ENCODE data around the gene FOXL3.
A peak's percentile ranks its signal among the peaks of the same experiment; 100 is the strongest.
"Not testable (repeated sequence)": the region's sequence is repeated elsewhere in the genome, so short reads cannot be mapped to it uniquely, and the experiment has no call there.

FOXL3 gene

DNA sequence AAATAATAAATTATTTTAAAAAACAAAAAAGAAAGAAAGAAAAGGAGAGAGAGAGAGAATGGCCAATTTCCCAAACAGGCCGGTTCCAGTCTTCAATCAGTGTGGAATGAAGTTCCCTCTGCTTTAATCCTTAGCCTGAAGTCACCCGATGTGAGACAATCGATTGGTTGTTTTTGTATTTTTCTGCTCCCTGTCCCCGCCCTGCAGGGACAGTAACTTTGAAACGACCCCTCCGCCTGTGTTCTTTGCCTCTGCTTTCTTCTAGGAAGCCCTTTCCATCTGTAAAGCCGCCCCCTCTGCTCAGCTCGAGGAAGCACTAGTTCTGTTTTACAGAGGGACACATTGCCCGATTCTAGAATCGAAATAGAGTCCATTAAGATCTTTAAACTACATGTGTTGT, 33.4 kb downstream of the FOXL3 start:
- DNase-seq (ENCODE audit: low read depth) = no peak

DNA sequence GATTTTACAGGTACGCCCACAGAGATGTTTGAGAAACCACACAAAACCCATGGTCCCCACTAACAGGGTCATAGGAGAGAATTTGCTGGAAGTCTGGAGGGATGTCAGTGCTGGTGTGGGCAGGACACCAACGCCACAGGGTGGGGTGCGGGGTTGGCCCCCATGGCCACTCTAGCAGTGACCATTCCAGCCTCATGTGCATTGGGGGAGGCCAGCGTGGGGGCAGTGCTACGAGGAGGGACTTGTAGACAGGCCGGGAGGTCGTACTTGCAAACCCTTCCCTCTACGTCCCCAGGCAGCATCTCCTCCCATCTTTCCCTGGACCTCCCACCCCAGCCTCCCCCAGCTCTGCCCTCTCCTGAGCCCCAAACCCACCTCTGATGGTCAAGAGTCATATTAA, 34.0 kb downstream of the FOXL3 start:
- no peak for DNase-seq (ENCODE audit: low read depth)

- DNase-seq (ENCODE audit: low read depth) = no peak
Observed at GRCh38 chr7:325051-325798, 35.3 kb downstream of the FOXL3 start.

DNA sequence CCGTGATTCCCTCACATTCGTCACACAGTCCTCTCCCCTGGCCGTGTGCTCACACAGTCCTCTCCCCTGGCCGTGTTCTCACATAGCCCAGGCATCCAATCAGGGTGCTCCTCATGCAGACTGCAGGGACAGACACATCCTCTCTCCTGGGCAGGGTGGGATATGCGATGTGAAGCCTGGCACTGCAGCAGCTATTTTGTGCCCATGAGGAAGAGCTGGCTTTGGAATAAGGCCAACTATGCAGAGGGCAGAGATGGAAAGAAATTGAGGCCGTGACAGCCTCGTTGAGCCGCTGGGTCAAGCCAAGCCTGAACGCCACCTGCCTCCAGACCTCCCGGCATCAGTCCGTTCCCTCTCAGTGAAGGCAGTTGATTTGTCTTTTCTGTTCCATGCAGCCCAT, 35.8 kb downstream of the FOXL3 start:
- DNase-seq (ENCODE audit: low read depth) = no peak

- no peak for DNase-seq (ENCODE audit: low read depth)
Observed at GRCh38 chr7:326273-326672, 36.3 kb downstream of the FOXL3 start.

GRCh38 chr7:326809-327232, 36.9 kb downstream of the FOXL3 start:
- no peak for DNase-seq (ENCODE audit: low read depth)

- no peak for DNase-seq (ENCODE audit: low read depth)
Observed at GRCh38 chr7:327233-327931, 37.4 kb downstream of the FOXL3 start.

DNA sequence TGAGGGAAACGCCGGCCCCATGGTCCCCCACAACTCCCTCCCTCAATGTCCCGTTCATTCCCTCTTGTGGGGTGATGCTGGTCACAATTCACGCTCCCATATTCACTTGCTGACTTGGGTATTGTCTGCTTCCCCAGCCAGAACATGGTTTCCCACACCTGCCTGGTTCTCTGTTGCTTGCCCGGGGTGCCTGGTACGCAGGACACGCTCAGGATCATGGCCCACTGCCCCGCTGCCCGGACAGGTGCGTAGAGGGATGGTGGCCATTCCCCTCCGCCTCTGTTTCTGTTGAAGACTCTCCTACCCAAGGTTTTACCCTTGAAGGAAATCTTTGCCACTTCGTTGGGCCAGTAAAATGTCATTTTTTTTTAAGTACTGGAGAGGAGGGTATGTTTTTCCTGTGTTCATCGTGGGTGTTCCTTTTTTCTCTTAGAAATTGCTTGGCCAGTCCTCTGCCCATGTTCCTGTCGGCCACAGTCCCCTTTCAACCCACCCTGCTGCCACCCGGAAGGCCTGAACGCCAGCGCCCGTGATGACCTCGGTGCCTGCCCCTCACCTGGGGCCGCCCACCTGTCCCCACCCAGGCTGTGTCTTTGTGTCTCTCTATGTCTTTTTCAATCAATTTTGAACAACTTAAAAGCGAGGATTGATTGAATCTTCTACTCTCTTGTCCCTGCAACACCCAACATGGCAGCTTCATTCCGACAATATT, 38.2 kb downstream of the FOXL3 start:
- no peak for DNase-seq (ENCODE audit: low read depth)

DNA sequence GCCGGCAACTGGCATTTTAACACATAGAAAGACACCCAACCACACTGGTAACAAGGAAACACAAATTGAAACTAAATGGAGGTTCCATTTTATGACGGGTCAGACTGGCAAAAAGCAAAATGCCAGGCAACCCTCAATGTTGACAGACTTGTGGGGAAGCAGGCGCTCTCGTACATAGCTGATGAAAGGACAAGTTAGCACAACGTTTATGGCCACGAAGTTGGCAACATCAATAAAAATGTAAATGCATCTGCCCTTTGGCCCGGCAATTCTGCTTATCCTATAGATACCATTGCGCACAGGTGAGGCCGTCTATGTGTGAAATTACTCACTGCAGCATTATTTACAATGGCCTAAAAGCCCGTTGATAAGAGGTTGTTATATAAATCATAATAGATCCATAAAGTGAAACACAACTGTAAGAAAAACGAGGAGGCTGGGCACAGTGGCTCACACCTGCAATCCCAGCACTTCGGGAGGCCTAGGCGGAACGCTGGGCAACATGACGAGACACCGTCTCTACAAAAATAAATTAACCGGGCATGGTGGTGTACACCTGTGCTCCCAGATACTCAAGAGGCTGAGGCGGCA, 39.8 kb downstream of the FOXL3 start:
- DNase-seq (ENCODE audit: low read depth) = no peak

GRCh38 chr7:330511-331230, 40.7 kb downstream of the FOXL3 start:
- no peak for DNase-seq (ENCODE audit: low read depth)

DNA sequence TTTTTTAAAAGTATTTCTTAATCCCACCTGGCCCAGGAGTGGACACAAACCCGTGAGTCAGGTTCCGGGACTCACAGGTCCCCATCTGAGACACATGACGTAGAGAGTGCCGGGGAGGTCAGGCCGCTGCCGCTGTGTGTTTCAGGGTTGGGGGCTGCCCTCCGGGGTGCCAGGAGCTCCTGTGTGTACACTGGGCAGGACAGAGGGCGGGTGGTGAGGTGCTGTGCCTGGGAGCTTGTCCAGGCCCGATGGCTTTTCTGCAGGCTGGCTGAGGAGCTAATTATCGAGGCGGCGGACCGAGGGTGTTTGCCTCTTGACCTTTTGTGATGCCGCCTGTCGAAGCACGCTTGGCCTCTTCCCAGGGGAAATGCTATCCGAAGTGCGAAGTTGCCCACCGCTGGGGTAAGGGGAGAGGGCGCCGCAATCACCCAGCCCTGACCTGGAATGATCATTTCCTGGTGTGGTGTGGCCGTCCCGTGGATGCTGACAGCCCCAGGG, 42.1 kb downstream of the FOXL3 start:
- no peak for DNase-seq (ENCODE audit: low read depth)

DNA sequence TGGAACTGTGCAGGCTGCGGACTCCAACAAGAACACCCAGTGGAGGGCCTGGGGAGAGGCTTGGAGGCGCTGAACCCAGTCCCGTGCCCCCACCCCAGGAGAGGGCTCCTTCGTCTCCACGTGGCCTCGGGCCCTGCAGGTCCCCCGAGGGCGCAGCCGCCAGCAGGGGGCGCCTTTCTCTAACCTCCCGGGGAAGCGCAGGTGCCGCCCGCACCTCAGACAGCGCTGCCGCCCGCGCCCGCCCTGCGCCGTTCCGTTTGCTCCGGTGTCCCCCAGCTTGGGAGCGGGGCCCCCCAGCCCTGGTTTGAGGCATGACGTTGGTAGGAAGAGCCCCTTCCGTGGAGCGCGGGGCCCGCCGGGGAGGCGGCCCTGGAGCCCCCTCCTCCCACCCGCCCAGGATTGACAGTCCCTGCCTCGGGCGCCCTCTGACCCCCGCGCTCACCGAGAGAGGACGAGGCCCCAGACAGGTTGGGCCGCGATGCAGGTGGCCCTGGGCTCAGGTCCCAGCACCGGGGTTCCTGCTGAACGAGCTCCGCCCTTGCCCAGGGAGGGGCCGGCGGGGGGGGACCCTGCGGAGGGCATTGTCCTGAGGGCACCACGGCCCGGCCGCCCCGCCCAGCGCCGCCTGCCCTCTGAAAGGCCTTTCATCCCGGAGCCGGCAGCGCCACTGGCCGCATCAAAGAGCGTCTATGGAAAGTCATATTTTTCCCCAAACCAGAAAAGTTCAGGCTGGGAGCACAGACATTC, 42.8 kb downstream of the FOXL3 start:
- peak; percentile 78 for DNase-seq (ENCODE audit: low read depth)

DNA sequence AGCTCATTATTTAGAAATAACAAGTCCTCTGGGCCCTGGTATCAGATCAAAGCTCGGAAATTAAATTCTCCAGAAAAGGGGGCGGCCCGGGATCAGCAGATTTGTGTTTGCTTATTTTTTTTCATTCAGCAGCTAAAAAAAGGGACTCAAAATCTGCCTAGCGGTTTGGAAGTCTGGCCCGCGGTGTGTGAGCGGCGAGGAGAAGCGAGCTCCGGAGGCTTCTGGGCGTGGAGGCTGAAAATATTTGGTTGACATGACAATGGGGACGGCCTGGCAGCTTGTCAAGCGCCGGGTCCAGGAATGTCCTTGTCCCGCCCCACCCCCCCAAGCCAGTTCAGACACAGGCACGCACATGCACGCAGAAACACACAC, 43.4 kb downstream of the FOXL3 start:
- no peak for DNase-seq (ENCODE audit: low read depth)

GRCh38 chr7:334618-335357, 44.8 kb downstream of the FOXL3 start:
- no peak for DNase-seq (ENCODE audit: low read depth)

GRCh38 chr7:335358-336148, 45.6 kb downstream of the FOXL3 start:
- no peak for DNase-seq (ENCODE audit: low read depth)

DNA sequence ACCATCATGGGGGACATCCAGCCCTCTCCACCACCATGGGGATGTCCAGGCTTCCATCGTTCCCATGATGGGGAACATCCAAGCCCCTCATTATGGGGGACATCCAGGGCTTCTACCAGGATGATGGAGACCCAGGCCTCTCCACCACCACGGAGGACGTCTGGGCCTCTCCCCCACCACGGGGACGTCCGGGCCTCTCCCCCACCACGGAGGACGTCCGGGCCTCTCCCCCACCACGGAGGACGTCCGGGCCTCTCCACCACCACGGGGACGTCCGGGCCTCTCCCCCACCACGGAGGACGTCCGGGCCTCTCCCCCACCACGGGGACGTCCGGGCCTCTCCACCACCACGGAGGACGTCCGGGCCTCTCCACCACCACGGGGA, 46.2 kb downstream of the FOXL3 start:
- DNase-seq (ENCODE audit: low read depth) = not testable (repeated sequence)

DNA sequence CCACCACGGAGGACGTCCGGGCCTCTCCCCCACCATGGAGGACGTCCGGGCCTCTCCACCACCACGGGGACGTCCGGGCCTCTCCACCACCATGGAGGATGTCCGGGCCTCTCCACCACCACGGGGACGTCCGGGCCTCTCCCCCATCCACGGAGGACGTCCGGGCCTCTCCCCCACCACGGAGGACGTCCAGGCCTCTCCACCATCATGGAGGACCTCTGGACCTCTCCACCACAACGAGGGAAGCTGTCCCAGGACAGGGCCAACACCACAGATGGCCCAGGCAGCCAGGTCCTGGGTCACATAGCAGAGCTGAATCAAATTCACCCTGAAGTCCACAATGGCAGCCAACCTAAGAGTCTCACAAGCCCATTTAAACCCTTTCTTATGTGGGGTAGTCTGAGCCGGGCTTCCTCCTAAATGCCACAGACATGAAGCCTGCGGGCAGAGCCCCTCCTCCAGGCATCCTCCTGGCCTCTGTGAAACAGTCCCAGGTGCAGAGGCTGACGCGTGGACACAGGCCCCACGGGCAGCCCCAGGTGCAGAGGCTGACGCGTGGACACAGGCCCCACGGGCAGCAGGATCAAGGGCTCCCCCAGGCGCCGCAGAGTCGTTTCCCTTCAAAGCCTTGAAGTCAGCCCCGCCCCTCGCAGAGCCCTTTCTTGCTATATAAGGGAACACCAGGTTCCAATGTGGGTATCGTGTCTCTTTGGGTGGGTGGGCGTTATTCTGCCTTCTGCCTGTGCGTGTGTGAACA, 47.0 kb downstream of the FOXL3 start:
- no peak for DNase-seq (ENCODE audit: low read depth)

DNA sequence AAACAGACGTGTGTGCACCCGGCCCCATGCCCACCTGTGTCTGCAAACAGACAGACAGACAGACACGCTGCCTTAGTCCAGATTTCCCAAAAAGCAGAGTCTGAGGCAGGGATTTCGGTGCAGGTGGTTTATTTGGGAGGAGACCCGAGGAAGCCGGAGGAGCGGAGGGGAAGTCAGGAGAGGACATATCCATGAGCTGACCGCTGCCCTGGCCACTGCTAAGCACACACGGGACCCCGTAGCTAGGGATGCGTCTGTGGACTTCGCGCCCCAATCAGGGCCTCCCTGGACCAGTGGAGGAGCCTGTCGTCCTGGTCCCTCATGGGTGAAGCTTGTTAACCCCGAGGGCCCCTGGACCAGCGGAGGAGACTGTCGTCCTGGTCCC, 47.6 kb downstream of the FOXL3 start:
- no peak for DNase-seq (ENCODE audit: low read depth)
